Measurements from ENCODE around the gene NRARP. TPM values are rescaled to one million over a fixed set of nuclear protein-coding genes. Genes with fewer than 3 reads are reported as not detected.

NRARP gene
- total RNA-seq, 1 experiment from 2014 or later = 16.9 TPM

GRCh38 chr9:137302449-137303150 is 529 bp upstream of the NRARP start:
- no peak for DNase-seq (ENCODE audit: low read depth, low spot score)

More at GRCh38 chr9:137302449-137303150, 529 bp upstream of the NRARP start:
- Histone ChIP-seq H3K4me1 (ENCODE audit: control insufficient read depth, insufficient read depth, low read length) (peaks cover 60% of the 10 kb centered on the region), H3K27me3 (ENCODE audit: control insufficient read depth, insufficient read depth, low read length) (no peaks in the 10 kb centered on the region), H3K4me3 (ENCODE audit: low read depth in 2 of 2, low read length in 2 of 2) (peak overlapping the region; percentile 35 to 46), H3K9me3 (ENCODE audit: control insufficient read depth, insufficient read depth, low read depth, low read length) (no peaks in the 10 kb centered on the region), H3K27ac (ENCODE audit: low read length) (peak overlapping the region; percentile 78), H3K36me3 (ENCODE audit: control insufficient read depth, insufficient read depth, low read length) (no peaks in the 10 kb centered on the region)
- ATAC-seq = peak; percentile 57
- ChIA-PET CTCF (interaction anchor here (0.5 to 2.0 kb wide), 5 partner anchors 14 to 120 kb away, joined by 3 to 7 read pairs (median 4); partner anchors contain the start of genes EXD3 and NOXA1), POLR2A (no interaction called here)
- intact Hi-C loops (cut with micrococcal nuclease; ENCODE audit: unreplicated experiment) (no loop called here), in situ Hi-C loops (cut with HindIII; ENCODE audit: low pct_unique_long_range_greater_than_20kb, low sequenced_read_pairs) (no loop called here)
- TF ChIP-seq TCF7L2 (IDR thresholded peaks at IDR 0.05; ENCODE audit: low read depth, low read length) = no peak
- no peak for TF ChIP-seq REST (IDR thresholded peaks at IDR 0.05; ENCODE audit: insufficient read depth in 1 of 2, low read depth in 2 of 2, low read length in 1 of 2)
- peak; percentile 83 for TF ChIP-seq CTCF (IDR thresholded peaks at IDR 0.05)
- BruUV-seq (replicated peaks) = no TSS peak
